Measurements from ENCODE around the gene VTA1.

DNA sequence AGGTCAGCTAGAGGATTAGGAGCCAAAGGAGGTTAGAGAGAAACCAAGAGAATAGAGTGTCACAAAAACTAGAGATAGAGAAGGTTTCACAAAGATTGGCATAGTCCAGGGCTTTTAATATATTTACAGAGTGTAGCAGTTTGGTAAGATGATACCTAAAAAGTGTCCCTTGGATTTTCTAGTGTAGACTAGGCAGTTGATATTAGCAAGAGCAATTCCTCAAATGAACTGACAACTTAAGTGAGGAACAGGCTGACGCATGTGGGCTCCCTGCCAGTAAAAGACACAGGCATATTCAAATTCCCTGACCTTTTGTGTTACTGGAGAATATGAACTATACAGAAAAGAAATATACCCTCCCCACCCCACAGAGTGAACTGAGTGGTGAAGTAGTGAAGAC is 40.1 kb downstream of the VTA1 start:
- TF ChIP-seq POLR2A (IDR thresholded peaks at IDR 0.05; ENCODE audit: low read length) (no peak), GATA1 (IDR thresholded peaks at IDR 0.05; ENCODE audit: low read depth, low read length) (no peak)

Measured in erythroblast (primary cell).